GM23338 (cell line): ENCODE data around the gene CROCC2. TPM values are rescaled to one million over a fixed set of nuclear protein-coding genes. Genes with fewer than 3 reads are reported as not detected.

Experiments
- ATAC-seq: fragments of 200-7000 bp; cut with Tn5 transposase; 3 replicates; pipeline ENCODE4 v1.9.1; 2020
- DNase-seq: peaks from one replicate; pipeline ENCODE4 v3.0.0-alpha.2; 2015; ENCODE audit warnings: low spot score
- H2AFZ ChIP-seq: fragments of 200-600 bp; sonication (generic); 2 replicates; pipeline ENCODE4 v1.8.0; 2016; ENCODE audit warnings: antibody characterized with exemption, mild to moderate bottlenecking, moderate library complexity
- H3F3A ChIP-seq: fragments of 200-600 bp; sonication (generic); replicated peaks from 2 replicates; pipeline ENCODE4 v1.8.0; 2017; ENCODE audit warnings: antibody characterized with exemption, mixed run types, low read depth
- H3K27ac ChIP-seq: fragments of 200-600 bp; sonication (generic); 2 replicates; pipeline ENCODE4 v1.6.1; 2016; ENCODE audit warnings: low read depth
- H3K27me3 ChIP-seq: fragments of 200-600 bp; sonication (generic); 2 replicates; pipeline ENCODE4 v1.8.0; 2016; ENCODE audit warnings: mild to moderate bottlenecking, mixed run types, moderate library complexity; ENCODE audit not compliant: insufficient read depth
- H3K36me3 ChIP-seq: fragments of 200-600 bp; sonication (generic); 2 replicates; pipeline ENCODE4 v1.8.0; 2016; ENCODE audit warnings: mild to moderate bottlenecking; ENCODE audit not compliant: insufficient read depth
- H3K4me1 ChIP-seq: fragments of 200-600 bp; sonication (generic); 2 replicates; pipeline ENCODE4 v1.8.0; 2016; ENCODE audit warnings: mild to moderate bottlenecking, moderate library complexity; ENCODE audit not compliant: insufficient read depth
- H3K4me2 ChIP-seq: fragments of 200-600 bp; sonication (generic); 2 replicates; pipeline ENCODE4 v1.7.1; 2017; ENCODE audit warnings: mixed run types
- H3K4me3 ChIP-seq: fragments of 200-600 bp; sonication (generic); 2 replicates; pipeline ENCODE4 v1.6.1; 2016; ENCODE audit warnings: mixed run types
- H3K79me2 ChIP-seq: fragments of 200-600 bp; sonication (generic); replicated peaks from 2 replicates; pipeline ENCODE4 v1.8.0; 2017; ENCODE audit warnings: mild to moderate bottlenecking; ENCODE audit not compliant: insufficient read depth
- H3K9me2 ChIP-seq: fragments of 200-600 bp; sonication (generic); 2 replicates; pipeline ENCODE4 v1.8.0; 2017; ENCODE audit not compliant: insufficient read depth
- H4K20me1 ChIP-seq: fragments of 200-600 bp; sonication (generic); replicated peaks from 2 replicates; pipeline ENCODE4 v1.8.0; 2017; ENCODE audit warnings: mild to moderate bottlenecking; ENCODE audit not compliant: insufficient read depth
- H3K27ac Mint-ChIP-seq: 2 replicates; pipeline ENCODE4 v1.8.0; 2020; ENCODE audit warnings: inconsistent platforms, mild to moderate bottlenecking, moderate library complexity, mixed read lengths
- H3K27me3 Mint-ChIP-seq: 3 replicates; pipeline ENCODE4 v1.8.0; 2022; ENCODE audit warnings: low read depth, mild to moderate bottlenecking, moderate library complexity, mixed read lengths, inconsistent platforms; ENCODE audit not compliant: insufficient read depth, poor library complexity
- H3K36me3 Mint-ChIP-seq: 3 replicates; pipeline ENCODE4 v1.8.0; 2021; ENCODE audit warnings: low read depth, mild to moderate bottlenecking, inconsistent platforms, moderate library complexity, mixed read lengths
- H3K4me1 Mint-ChIP-seq: 3 replicates; pipeline ENCODE4 v1.8.0; 2020; ENCODE audit warnings: mild to moderate bottlenecking, inconsistent platforms, mixed read lengths
- H3K4me3 Mint-ChIP-seq: 3 replicates; pipeline ENCODE4 v1.8.0; 2021; ENCODE audit warnings: moderate library complexity, mild to moderate bottlenecking, inconsistent platforms, mixed read lengths
- H3K9me3 Mint-ChIP-seq: 3 replicates; pipeline ENCODE4 v1.8.0; 2020; ENCODE audit warnings: moderate library complexity, mild to moderate bottlenecking, inconsistent platforms, mixed read lengths
- CREB1 ChIP-seq: fragments of 250-450 bp; sonication (Bioruptor Pico); IDR thresholded peaks from 2 replicates; pipeline ENCODE4 v1.5.0; 2020; ENCODE audit warnings: low read depth, mild to moderate bottlenecking, moderate library complexity
- CTCF ChIP-seq, 2 experiments: fragments of 200-600 bp in 1 of 2; sonication (generic) in 1 of 2; conservative IDR thresholded peaks; 2 replicates each; pipeline versions ENCODE4 v1.5.1 to v1.6.1; 2016 to 2017; ENCODE audit warnings: antibody characterized with exemption in 2 of 2, low read depth in 2 of 2, mild to moderate bottlenecking in 2 of 2, moderate library complexity in 1 of 2
- ETS1 ChIP-seq: IDR thresholded peaks from 2 replicates; pipeline ENCODE4 v1.6.1; 2016; ENCODE audit warnings: antibody characterized with exemption
- EZH2 ChIP-seq: fragments of 200-600 bp; sonication (generic); IDR thresholded peaks from one replicate; pipeline ENCODE4 v1.8.0; 2017; ENCODE audit warnings: antibody characterized with exemption, mild to moderate bottlenecking, low read depth; ENCODE audit not compliant: unreplicated experiment
- EZH2phosphoT487 ChIP-seq: fragments of 200-600 bp; sonication (generic); IDR thresholded peaks from one replicate; pipeline ENCODE4 v1.8.1; 2018; ENCODE audit warnings: antibody characterized with exemption; ENCODE audit not compliant: unreplicated experiment
- JUNB ChIP-seq: IDR thresholded peaks from one replicate; pipeline ENCODE4 v1.6.1; 2016; ENCODE audit warnings: antibody characterized with exemption; ENCODE audit not compliant: unreplicated experiment
- NANOG ChIP-seq: IDR thresholded peaks from 2 replicates; pipeline ENCODE4 v1.6.1; 2016; ENCODE audit warnings: antibody characterized with exemption, borderline replicate concordance
- POLR2AphosphoS5 ChIP-seq: IDR thresholded peaks from 2 replicates; pipeline ENCODE4 v1.6.1; 2016; ENCODE audit warnings: antibody characterized with exemption, low read depth
- REST ChIP-seq: IDR thresholded peaks from one replicate; pipeline ENCODE4 v1.6.1; 2018; ENCODE audit warnings: antibody characterized with exemption; ENCODE audit not compliant: unreplicated experiment
- STAT1 ChIP-seq: IDR thresholded peaks from one replicate; pipeline ENCODE4 v1.6.1; 2016; ENCODE audit warnings: antibody characterized with exemption; ENCODE audit not compliant: unreplicated experiment
- ZNF114 ChIP-seq: fragments of 250-450 bp; sonication (Bioruptor Pico); IDR thresholded peaks from 2 replicates; pipeline ENCODE4 v1.5.0; 2020; ENCODE audit warnings: mild to moderate bottlenecking, moderate library complexity
- ZNF331 ChIP-seq: fragments of 250-450 bp; sonication (Bioruptor Pico); IDR thresholded peaks from 2 replicates; pipeline ENCODE4 v1.5.0; 2020; ENCODE audit warnings: low read depth, mild to moderate bottlenecking, moderate library complexity
- ZNF462 ChIP-seq: fragments of 250-450 bp; sonication (Bioruptor Pico); IDR thresholded peaks from 2 replicates; pipeline ENCODE4 v1.5.0; 2020; ENCODE audit warnings: mild to moderate bottlenecking, moderate library complexity
- polyA plus RNA-seq: library from polyadenylated mRNA; unstranded; fragments of >200 nt; fragmentation: Nextera tagmentation; extraction: Ambion mirVana; gene quantifications from 2 replicates; pipeline ENCODE4 v1.2.1, GENCODE V29; 2016
- total RNA-seq: library from RNA; depleted of rRNA; stranded (reverse); fragments of >200 nt; shearing (Covaris generic); gene quantifications from 2 replicates; pipeline ENCODE4 v1.2.3, GENCODE V29; 2014

CROCC2 gene
- total and polyA plus RNA-seq, 2 experiments from 2014 or later: not detected

- no peaks in the 10 kb centered on the region for H3K79me2 ChIP-seq
- no peaks in the 10 kb centered on the region for H3F3A ChIP-seq
- TF ChIP-seq CTCF (conservative IDR thresholded peaks at IDR 0.05; ENCODE audit: low read depth in 2 of 2): no peak
- no peak for TF ChIP-seq JUNB
- TF ChIP-seq ZNF114 (CRISPR knock-in tag): no peak
- TF ChIP-seq POLR2AphosphoS5: no peak
- no peak for TF ChIP-seq EZH2
- TF ChIP-seq ETS1: no peak
- no peak for TF ChIP-seq ZNF462
- TF ChIP-seq ZNF331 (CRISPR knock-in tag): no peak
- TF ChIP-seq NANOG: no peak
- no peak for TF ChIP-seq EZH2phosphoT487
- TF ChIP-seq REST: no peak
- no peak for TF ChIP-seq CREB1 (CRISPR knock-in tag)
- no peak for TF ChIP-seq STAT1
- peaks cover 13% of the 10 kb centered on the region for H3K27me3 Mint-ChIP-seq
- no peak overlapping the region for H3K4me3 ChIP-seq
- H3K36me3 ChIP-seq: no peaks in the 10 kb centered on the region
- no peaks in the 10 kb centered on the region for H3K36me3 Mint-ChIP-seq
- DNase-seq (no peak), ATAC-seq (no peak)
- H3K27ac ChIP-seq: no peak overlapping the region
- H3K4me3 Mint-ChIP-seq: no peak overlapping the region
- H3K4me1 Mint-ChIP-seq: 0 out of 3 replicates have a peak, but pooled peaks cover 4% of the 10 kb centered on the region
- H3K4me1 ChIP-seq: no peaks in the 10 kb centered on the region
- no peaks in the 10 kb centered on the region for H3K9me2 ChIP-seq
- H3K9me3 Mint-ChIP-seq: no peaks in the 10 kb centered on the region
- no peaks in the 10 kb centered on the region for H3K27me3 ChIP-seq
- H2AFZ ChIP-seq: no peak overlapping the region
- H3K4me2 ChIP-seq: no peak overlapping the region
- no peaks in the 10 kb centered on the region for H4K20me1 ChIP-seq
- H3K27ac Mint-ChIP-seq: no peak overlapping the region
Observed at GRCh38 chr2:240947607-240948006, 41.5 kb downstream of the CROCC2 start.
